IMR-90 (cell line): ENCODE measurements around the gene POLR1C. TPM values are rescaled to one million over a fixed set of nuclear protein-coding genes. Genes with fewer than 3 reads are reported as not detected.

ENCODE experiments used
- ATAC-seq: fragments of 200-7000 bp; cut with Tn5 transposase; 2 replicates; pipeline ENCODE4 v1.9.1; 2020; ENCODE audit warnings: low read depth, mild to moderate bottlenecking, moderate library complexity
- BruUV-seq: library from RNA; stranded (reverse); fragments of 400-500 nt; replicated peaks from 2 replicates; lab custom pipeline; 2021; lab: Mats Ljungman, UMichigan
- CTCF ChIA-PET: fragments of 300-600 bp; formaldehyde crosslinking; extraction: SDS; loops from one replicate; lab custom pipeline; 2021; ENCODE audit warnings: antibody characterized with exemption; lab: Yijun Ruan, JAX
- POLR2A ChIA-PET: fragments of 300-600 bp; sonication (Branson Sonifier 250); formaldehyde crosslinking; loops from one replicate; lab custom pipeline; 2022; ENCODE audit warnings: antibody characterized with exemption; ENCODE audit not compliant: unreplicated experiment; lab: Charles Lee
- DNase-seq: peaks from one replicate; pipeline ENCODE4 v3.0.0; 2013
- H2AFZ ChIP-seq: replicated peaks from 2 replicates; pipeline ENCODE3; 2013; ENCODE audit warnings: low read length, mild to moderate bottlenecking; ENCODE audit not compliant: poor library complexity
- H2AK5ac ChIP-seq: 2 replicates; pipeline ENCODE4 v1.6.1; 2013; ENCODE audit warnings: low read depth, low read length, inconsistent platforms
- H2AK9ac ChIP-seq: replicated peaks from 2 replicates; pipeline ENCODE3; 2013; ENCODE audit warnings: mild to moderate bottlenecking, low read depth, low read length, moderate library complexity; ENCODE audit not compliant: poor library complexity
- H2BK120ac ChIP-seq: 2 replicates; pipeline ENCODE4 v1.6.1; 2013; ENCODE audit warnings: low read depth, low read length, inconsistent platforms
- H2BK15ac ChIP-seq: 3 replicates; pipeline ENCODE4 v1.6.1; 2013; ENCODE audit warnings: low read depth, low read length, inconsistent platforms
- H2BK20ac ChIP-seq: 2 replicates; pipeline ENCODE4 v1.6.1; 2013; ENCODE audit warnings: low read depth, mild to moderate bottlenecking, inconsistent platforms, low read length, moderate library complexity
- H2BK5ac ChIP-seq: 2 replicates; pipeline ENCODE4 v1.6.1; 2013; ENCODE audit warnings: mild to moderate bottlenecking, low read depth, low read length, inconsistent platforms; ENCODE audit not compliant: poor library complexity, severe bottlenecking
- H3K14ac ChIP-seq: replicated peaks from 2 replicates; pipeline ENCODE4 v1.6.1; 2013; ENCODE audit warnings: low read depth, low read length, inconsistent platforms
- H3K18ac ChIP-seq: 2 replicates; pipeline ENCODE4 v1.6.1; 2013; ENCODE audit warnings: low read depth, low read length, control low read depth
- H3K23ac ChIP-seq: 2 replicates; pipeline ENCODE4 v1.6.1; 2013; ENCODE audit warnings: low read depth, low read length, inconsistent platforms
- H3K27ac ChIP-seq: 2 replicates; pipeline ENCODE4 v1.5.1; 2013; ENCODE audit warnings: mild to moderate bottlenecking, control low read depth, low read length; ENCODE audit not compliant: insufficient read depth
- H3K27me3 ChIP-seq: 2 replicates; pipeline ENCODE4 v1.6.1; 2013; ENCODE audit warnings: low read length; ENCODE audit not compliant: control insufficient read depth, insufficient read depth
- H3K36me3 ChIP-seq: 2 replicates; pipeline ENCODE4 v1.6.1; 2013; ENCODE audit warnings: low read length, mixed read lengths; ENCODE audit not compliant: control insufficient read depth, insufficient read depth
- H3K4ac ChIP-seq: 2 replicates; pipeline ENCODE4 v1.6.1; 2013; ENCODE audit warnings: low read depth, low read length, inconsistent platforms
- H3K4me1 ChIP-seq: 2 replicates; pipeline ENCODE4 v1.6.1; 2013; ENCODE audit warnings: low read length, mixed read lengths; ENCODE audit not compliant: control insufficient read depth, insufficient read depth
- H3K4me2 ChIP-seq: 2 replicates; pipeline ENCODE4 v1.6.1; 2013; ENCODE audit warnings: low read depth, mild to moderate bottlenecking, control low read depth, low read length, moderate library complexity
- H3K4me3 ChIP-seq: 2 replicates; pipeline ENCODE4 v1.5.1; 2013; ENCODE audit warnings: low read depth, mild to moderate bottlenecking, control low read depth, low read length, moderate library complexity; ENCODE audit not compliant: insufficient read depth
- H3K56ac ChIP-seq: 2 replicates; pipeline ENCODE4 v1.6.1; 2013; ENCODE audit warnings: low read length, inconsistent platforms; ENCODE audit not compliant: insufficient read depth; ENCODE audit errors: extremely low read depth
- H3K79me1 ChIP-seq, 2 experiments: 2 replicates each; pipeline ENCODE4 v1.6.1; 2013; ENCODE audit warnings: low read length in 2 of 2, inconsistent platforms in 1 of 2, low read depth in 1 of 2
- H3K9ac ChIP-seq: 2 replicates; pipeline ENCODE4 v1.6.1; 2013; ENCODE audit warnings: low read depth, low read length, control low read depth
- H3K9me1 ChIP-seq: 2 replicates; pipeline ENCODE4 v1.6.1; 2013; ENCODE audit warnings: low read length, inconsistent platforms; ENCODE audit not compliant: insufficient read depth
- H3K9me3 ChIP-seq: 2 replicates; pipeline ENCODE4 v1.6.1; 2013; ENCODE audit warnings: low read length; ENCODE audit not compliant: control insufficient read depth, insufficient read depth
- H4K20me1 ChIP-seq: 2 replicates; pipeline ENCODE4 v1.6.1; 2013; ENCODE audit warnings: low read length, inconsistent platforms; ENCODE audit not compliant: insufficient read depth
- H4K5ac ChIP-seq: 2 replicates; pipeline ENCODE4 v1.6.1; 2013; ENCODE audit warnings: mild to moderate bottlenecking, low read depth, low read length, control low read depth
- H4K8ac ChIP-seq, 2 experiments: 2 replicates each; pipeline ENCODE4 v1.6.1; 2013; ENCODE audit warnings: low read depth in 2 of 2, low read length in 2 of 2, control low read depth in 1 of 2, inconsistent platforms in 1 of 2
- H4K91ac ChIP-seq: 2 replicates; pipeline ENCODE4 v1.6.1; 2013; ENCODE audit warnings: low read depth, low read length, inconsistent platforms; ENCODE audit not compliant: insufficient read depth
- BHLHE40 ChIP-seq: fragments of 150-350 bp; IDR thresholded peaks from 2 replicates; pipeline ENCODE4 v1.6.1; 2016; ENCODE audit warnings: mild to moderate bottlenecking, low read depth, low read length
- CEBPB ChIP-seq: IDR thresholded peaks from 2 replicates; pipeline ENCODE4 v1.6.1; 2012; ENCODE audit warnings: low read depth, low read length, improper control_type of control experiment
- CHD1 ChIP-seq: IDR thresholded peaks from 2 replicates; pipeline ENCODE4 v1.6.1; 2012; ENCODE audit warnings: low read depth, low read length, improper control_type of control experiment
- ELK1 ChIP-seq: fragments of 150-350 bp; IDR thresholded peaks from 2 replicates; pipeline ENCODE4 v1.6.1; 2016; ENCODE audit warnings: low read depth, mild to moderate bottlenecking, low read length, moderate library complexity, borderline replicate concordance
- FOS ChIP-seq: fragments of 150-350 bp; IDR thresholded peaks from 2 replicates; pipeline ENCODE4 v1.6.1; 2016; ENCODE audit warnings: low read depth, low read length
- MAFK ChIP-seq: IDR thresholded peaks from 2 replicates; pipeline ENCODE4 v1.6.1; 2012; ENCODE audit warnings: low read depth, low read length, improper control_type of control experiment
- MAZ ChIP-seq: IDR thresholded peaks from 2 replicates; pipeline ENCODE4 v1.6.1; 2012; ENCODE audit warnings: low read depth, mild to moderate bottlenecking, low read length, improper control_type of control experiment, moderate library complexity, borderline replicate concordance
- MXI1 ChIP-seq: IDR thresholded peaks from 2 replicates; pipeline ENCODE4 v1.6.1; 2012; ENCODE audit warnings: low read depth, mild to moderate bottlenecking, low read length, moderate library complexity, borderline replicate concordance
- POLR2A ChIP-seq: IDR thresholded peaks from 2 replicates; pipeline ENCODE4 v1.6.1; 2012; ENCODE audit warnings: mild to moderate bottlenecking, low read depth, low read length
- RAD21 ChIP-seq: IDR thresholded peaks from 2 replicates; pipeline ENCODE4 v1.6.1; 2012; ENCODE audit warnings: low read length, improper control_type of control experiment
- RCOR1 ChIP-seq: IDR thresholded peaks from 2 replicates; pipeline ENCODE4 v1.6.1; 2012; ENCODE audit warnings: mild to moderate bottlenecking, low read length, improper control_type of control experiment; ENCODE audit not compliant: insufficient replicate concordance
- RFX5 ChIP-seq: IDR thresholded peaks from 2 replicates; pipeline ENCODE4 v1.8.0; 2012; ENCODE audit warnings: low read depth, mild to moderate bottlenecking, low read length, moderate library complexity
- SMC3 ChIP-seq: fragments of 150-350 bp; IDR thresholded peaks from 2 replicates; pipeline ENCODE4 v1.6.1; 2016; ENCODE audit warnings: low read depth, mild to moderate bottlenecking, antibody characterized with exemption, low read length, moderate library complexity
- WGBS, 2 experiments: methylation state at CpG; one replicate each; pipeline versions ENCODE4 v1.1.5 to v1.1.7; 2013; ENCODE audit warnings: missing lambda C conversion rate in 2 of 2; ENCODE audit not compliant: insufficient read length in 1 of 2; ENCODE audit errors: extremely low coverage in 2 of 2; 5-methylcytosine and 5-hydroxymethylcytosine counted together
- dilution Hi-C: fragments of 300-500 bp; cut with HindIII; formaldehyde crosslinking; loops from one replicate; pipeline ENCODE4 v1.14.3; 2018; ENCODE audit warnings: low sequenced_read_pairs; ENCODE audit not compliant: unreplicated experiment
- in situ Hi-C: fragments of 300-500 bp; cut with MboI; formaldehyde crosslinking; loops from 3 replicates; pipeline ENCODE4 v1.14.3; 2019; ENCODE audit warnings: low sequenced_read_pairs, inconsistent platforms, mixed read lengths
- intact Hi-C: fragments of 100-400 bp; cut with micrococcal nuclease; formaldehyde crosslinking; loops from 2 replicates; pipeline ENCODE4 v1.10.0; 2022
- polyA plus RNA-seq, 3 experiments: library from polyadenylated mRNA; depleted of rRNA; stranded (reverse); fragments of >200 nt; gene quantifications; 2 replicates each; pipeline ENCODE4 v1.2.3, GENCODE V29; 2012; ENCODE audit warnings: low replicate concordance in 1 of 3
- total RNA-seq: library from RNA; depleted of rRNA; stranded (reverse); fragments of >200 nt; gene quantifications from 2 replicates; pipeline ENCODE4 v1.2.3, GENCODE V29; 2012
- TF ChIP-seq, protein P1 (sequence below): fragments of 150-350 bp; IDR thresholded peaks from 2 replicates; pipeline ENCODE4 v1.6.1; 2017; ENCODE audit warnings: mild to moderate bottlenecking, antibody characterized with exemption, low read length, low read depth
- TF ChIP-seq, protein P2 (sequence below): conservative IDR thresholded peaks from 2 replicates; pipeline ENCODE4 v1.5.1; 2012; ENCODE audit warnings: mild to moderate bottlenecking, low read depth, low read length, improper control_type of control experiment

The POLR1C gene
- total and polyA plus RNA-seq, 2 of the 4 experiments (the other 2 are of a cell fraction), result 46.1 to 72.6 TPM

DNA sequence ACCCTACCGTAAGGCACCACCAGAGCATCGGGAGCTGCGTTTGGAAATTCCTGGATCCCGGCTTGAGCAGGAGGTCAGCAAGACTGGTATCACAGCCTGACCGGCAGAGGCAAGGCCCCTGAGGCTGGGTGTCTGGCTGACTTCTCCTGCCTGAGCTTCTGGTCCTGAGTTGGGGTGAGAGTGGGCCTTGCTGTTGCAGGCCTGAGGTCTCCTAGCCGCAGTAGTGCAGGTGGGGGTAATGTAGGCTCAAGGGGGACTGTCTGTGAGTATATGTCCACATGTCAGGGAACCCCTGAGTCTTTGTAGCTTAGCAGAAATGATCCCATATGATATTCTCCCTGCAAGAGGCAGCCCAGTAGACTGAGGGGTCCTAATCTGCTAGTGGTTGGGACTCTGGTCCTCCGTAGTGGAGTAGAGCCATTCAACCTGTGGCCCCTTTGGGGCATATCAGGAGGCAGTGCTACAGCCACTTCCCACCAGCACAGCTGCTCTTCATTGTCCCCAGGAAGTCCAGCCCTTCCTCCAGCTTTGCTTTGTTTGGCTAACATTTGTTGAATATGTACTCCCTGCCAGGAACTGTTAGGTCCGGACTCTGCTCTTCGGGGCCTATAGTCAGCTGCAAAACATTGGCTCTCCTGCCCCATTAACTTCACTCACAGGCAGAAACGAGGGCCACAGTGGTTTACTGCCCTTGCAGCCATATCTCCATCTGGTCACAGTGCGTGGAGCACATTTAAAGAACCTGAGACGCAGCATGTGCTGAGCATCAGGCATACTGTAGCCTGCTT is 17.7 kb upstream of the POLR1C start:
- Histone ChIP-seq H2BK20ac (no peak overlapping the region), H4K91ac (no peak overlapping the region), H3K14ac (no peak overlapping the region), H3K79me1 (peaks cover 16 to 34% of the 10 kb centered on the region in 2 experiments), H3K4ac (no peak overlapping the region), H2AK5ac (no peak overlapping the region), H2BK120ac (no peak overlapping the region), H3K9me3 (no peaks in the 10 kb centered on the region), H3K4me2 (no peak overlapping the region), H3K56ac (no peak overlapping the region), H4K5ac (no peak overlapping the region), H2AFZ (no peak overlapping the region), H3K4me3 (no peak overlapping the region), H3K9me1 (peaks cover 14% of the 10 kb centered on the region), H3K4me1 (peaks cover 29% of the 10 kb centered on the region), H2BK5ac (no peak overlapping the region), H3K27ac (no peak overlapping the region), H2BK15ac (no peak overlapping the region), H2AK9ac (no peak overlapping the region), H4K8ac (no peak overlapping the region), H3K23ac (no peak overlapping the region), H3K36me3 (peaks cover 48% of the 10 kb centered on the region), H3K27me3 (no peaks in the 10 kb centered on the region), H3K18ac (no peak overlapping the region), H4K20me1 (peaks cover 11% of the 10 kb centered on the region; the same call in 1 of the 2 replicates), H3K9ac (no peak overlapping the region)
- CTCF ChIA-PET, result no interaction called here
- WGBS, 2 experiments, result 98% methylated on average over 7 of the region's 12 CpGs; no CpG with 5 or more reads in 1 of the 2 experiments
- no TSS peak for BruUV-seq
- dilution Hi-C loops, result no loop called here
- no peak for DNase-seq
- intact Hi-C loops, result loop anchor here (5.0 kb wide), 1 partner anchor 132 kb away; the partner anchor contains the start of gene ZNF318
- ATAC-seq, result no peak
- in situ Hi-C loops, result loop anchor here (5.0 to 10.0 kb wide), 2 partner anchors 37 to 54 kb away; no protein-coding TSS in a partner anchor
- POLR2A ChIA-PET, result no interaction called here
- TF ChIP-seq RFX5, result no peak
- TF ChIP-seq RAD21, result no peak
- no peak for TF ChIP-seq MAFK
- TF ChIP-seq RCOR1, result no peak
- TF ChIP-seq FOS, result no peak
- TF ChIP-seq BHLHE40, result no peak
- TF ChIP-seq CHD1, result no peak
- TF ChIP-seq MXI1, result no peak
- TF ChIP-seq CEBPB, result no peak
- no peak for TF ChIP-seq MAZ
- TF ChIP-seq, protein P1, sequence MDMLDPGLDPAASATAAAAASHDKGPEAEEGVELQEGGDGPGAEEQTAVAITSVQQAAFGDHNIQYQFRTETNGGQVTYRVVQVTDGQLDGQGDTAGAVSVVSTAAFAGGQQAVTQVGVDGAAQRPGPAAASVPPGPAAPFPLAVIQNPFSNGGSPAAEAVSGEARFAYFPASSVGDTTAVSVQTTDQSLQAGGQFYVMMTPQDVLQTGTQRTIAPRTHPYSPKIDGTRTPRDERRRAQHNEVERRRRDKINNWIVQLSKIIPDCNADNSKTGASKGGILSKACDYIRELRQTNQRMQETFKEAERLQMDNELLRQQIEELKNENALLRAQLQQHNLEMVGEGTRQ, result no peak
- TF ChIP-seq, protein P2, sequence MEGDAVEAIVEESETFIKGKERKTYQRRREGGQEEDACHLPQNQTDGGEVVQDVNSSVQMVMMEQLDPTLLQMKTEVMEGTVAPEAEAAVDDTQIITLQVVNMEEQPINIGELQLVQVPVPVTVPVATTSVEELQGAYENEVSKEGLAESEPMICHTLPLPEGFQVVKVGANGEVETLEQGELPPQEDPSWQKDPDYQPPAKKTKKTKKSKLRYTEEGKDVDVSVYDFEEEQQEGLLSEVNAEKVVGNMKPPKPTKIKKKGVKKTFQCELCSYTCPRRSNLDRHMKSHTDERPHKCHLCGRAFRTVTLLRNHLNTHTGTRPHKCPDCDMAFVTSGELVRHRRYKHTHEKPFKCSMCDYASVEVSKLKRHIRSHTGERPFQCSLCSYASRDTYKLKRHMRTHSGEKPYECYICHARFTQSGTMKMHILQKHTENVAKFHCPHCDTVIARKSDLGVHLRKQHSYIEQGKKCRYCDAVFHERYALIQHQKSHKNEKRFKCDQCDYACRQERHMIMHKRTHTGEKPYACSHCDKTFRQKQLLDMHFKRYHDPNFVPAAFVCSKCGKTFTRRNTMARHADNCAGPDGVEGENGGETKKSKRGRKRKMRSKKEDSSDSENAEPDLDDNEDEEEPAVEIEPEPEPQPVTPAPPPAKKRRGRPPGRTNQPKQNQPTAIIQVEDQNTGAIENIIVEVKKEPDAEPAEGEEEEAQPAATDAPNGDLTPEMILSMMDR, result no peak
- no peak for TF ChIP-seq SMC3
- no peak for TF ChIP-seq ELK1
- no peak for TF ChIP-seq POLR2A
